ENCODE results near the gene IGFN1. TPM values are rescaled to one million over a fixed set of nuclear protein-coding genes. Genes with fewer than 3 reads are reported as not detected.

The IGFN1 gene
- total RNA-seq, 2 experiments from 2014 or later = not detected

DNA sequence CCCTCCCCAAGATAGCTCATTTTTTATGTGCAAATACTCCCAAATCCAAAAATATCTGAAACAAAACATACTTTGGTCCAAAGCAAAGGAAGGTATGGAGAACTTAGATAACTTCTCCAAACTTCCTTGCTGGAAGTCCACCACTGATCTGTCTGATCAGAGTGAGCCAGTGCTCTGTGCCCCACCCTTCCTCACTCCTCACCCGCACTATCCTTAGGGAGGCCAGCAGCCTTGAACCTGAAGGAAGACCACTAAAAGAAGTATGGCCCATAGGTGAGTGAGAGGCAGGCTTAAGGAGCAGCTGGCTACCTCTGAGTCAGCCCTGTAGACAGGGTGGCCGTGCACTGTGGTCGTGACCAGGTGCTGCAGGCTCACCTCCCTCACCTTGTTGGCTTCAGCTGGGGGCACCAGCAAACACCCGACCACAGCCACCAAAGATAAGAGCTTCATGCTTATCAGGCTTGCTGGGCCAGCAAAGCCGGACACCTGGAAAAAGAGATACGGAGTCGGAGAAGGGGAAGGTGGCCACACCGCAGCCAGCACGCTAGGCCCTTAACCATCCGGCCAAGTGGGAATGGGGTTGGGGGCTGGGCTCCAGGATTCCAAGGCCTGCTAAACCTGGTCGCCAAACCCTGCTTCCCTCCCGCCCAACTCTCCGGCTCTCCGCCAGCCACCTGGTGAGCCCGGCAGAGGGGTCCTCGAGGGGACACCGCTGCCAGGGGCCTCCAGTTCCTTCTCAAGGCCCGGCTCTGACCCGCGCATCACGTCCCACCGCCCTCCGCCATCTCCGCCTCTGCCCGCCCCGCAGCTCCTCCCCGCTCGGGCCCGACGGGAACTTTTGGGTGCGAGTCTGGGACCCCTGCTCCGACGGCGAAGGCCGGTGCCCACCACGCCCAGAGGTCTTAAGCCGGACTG lies 36.9 kb upstream of the IGFN1 start:
- Histone ChIP-seq H3K9me3 (ENCODE audit: control insufficient read depth in 1 of 2, insufficient read depth in 1 of 2, low read length in 2 of 2) (no peaks in the 10 kb centered on the region), H3K4me3 (ENCODE audit: low read length) (peak overlapping the region; percentile 84), H3K36me3 (ENCODE audit: insufficient read depth, low read length) (peaks cover 8% of the 10 kb centered on the region), H3K4me1 (ENCODE audit: insufficient read depth, low read length) (peaks cover 18% of the 10 kb centered on the region), H3K27ac (ENCODE audit: low read depth in 1 of 2, low read length in 2 of 2) (no peak overlapping the region), H3K27me3 (ENCODE audit: control insufficient read depth in 1 of 2, insufficient read depth in 2 of 2, low read length in 2 of 2) (no peaks in the 10 kb centered on the region)
- Mint-ChIP-seq H3K9me3 (no peaks in the 10 kb centered on the region), H3K36me3 (ENCODE audit: low read depth) (peaks cover 35% of the 10 kb centered on the region), H3K27ac (peak overlapping the region; percentile 76), H3K4me3 (peak overlapping the region; percentile 91), H3K4me1 (ENCODE audit: low read depth) (peaks cover 36% of the 10 kb centered on the region), H3K27me3 (peaks cover 10% of the 10 kb centered on the region)
- ChIA-PET POLR2A (interaction anchor here (0.8 to 2.0 kb wide), 8 partner anchors 16 to 483 kb away, joined by 3 to 12 read pairs (median 4); partner anchors contain the start of genes DDX59 and KIF21B), CTCF (interaction anchor here (1.0 to 2.0 kb wide), 3 partner anchors 17 to 39 kb away, joined by 4 to 6 read pairs (median 4); no protein-coding TSS in a partner anchor)
- intact Hi-C loops (cut with DNase I, micrococcal nuclease) = loop anchor here in 1 of 2 experiments (5.0 to 10.0 kb wide), 7 partner anchors 69 to 991 kb away; partner anchors contain the start of genes ARL8A, CSRP1 and ZNF281
- DNase-seq (no peak), ATAC-seq (ENCODE audit: poor library complexity) (peak; percentile 73)
- TF ChIP-seq, protein P1, sequence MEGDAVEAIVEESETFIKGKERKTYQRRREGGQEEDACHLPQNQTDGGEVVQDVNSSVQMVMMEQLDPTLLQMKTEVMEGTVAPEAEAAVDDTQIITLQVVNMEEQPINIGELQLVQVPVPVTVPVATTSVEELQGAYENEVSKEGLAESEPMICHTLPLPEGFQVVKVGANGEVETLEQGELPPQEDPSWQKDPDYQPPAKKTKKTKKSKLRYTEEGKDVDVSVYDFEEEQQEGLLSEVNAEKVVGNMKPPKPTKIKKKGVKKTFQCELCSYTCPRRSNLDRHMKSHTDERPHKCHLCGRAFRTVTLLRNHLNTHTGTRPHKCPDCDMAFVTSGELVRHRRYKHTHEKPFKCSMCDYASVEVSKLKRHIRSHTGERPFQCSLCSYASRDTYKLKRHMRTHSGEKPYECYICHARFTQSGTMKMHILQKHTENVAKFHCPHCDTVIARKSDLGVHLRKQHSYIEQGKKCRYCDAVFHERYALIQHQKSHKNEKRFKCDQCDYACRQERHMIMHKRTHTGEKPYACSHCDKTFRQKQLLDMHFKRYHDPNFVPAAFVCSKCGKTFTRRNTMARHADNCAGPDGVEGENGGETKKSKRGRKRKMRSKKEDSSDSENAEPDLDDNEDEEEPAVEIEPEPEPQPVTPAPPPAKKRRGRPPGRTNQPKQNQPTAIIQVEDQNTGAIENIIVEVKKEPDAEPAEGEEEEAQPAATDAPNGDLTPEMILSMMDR (IDR thresholded peaks at IDR 0.05) = no peak

DNA sequence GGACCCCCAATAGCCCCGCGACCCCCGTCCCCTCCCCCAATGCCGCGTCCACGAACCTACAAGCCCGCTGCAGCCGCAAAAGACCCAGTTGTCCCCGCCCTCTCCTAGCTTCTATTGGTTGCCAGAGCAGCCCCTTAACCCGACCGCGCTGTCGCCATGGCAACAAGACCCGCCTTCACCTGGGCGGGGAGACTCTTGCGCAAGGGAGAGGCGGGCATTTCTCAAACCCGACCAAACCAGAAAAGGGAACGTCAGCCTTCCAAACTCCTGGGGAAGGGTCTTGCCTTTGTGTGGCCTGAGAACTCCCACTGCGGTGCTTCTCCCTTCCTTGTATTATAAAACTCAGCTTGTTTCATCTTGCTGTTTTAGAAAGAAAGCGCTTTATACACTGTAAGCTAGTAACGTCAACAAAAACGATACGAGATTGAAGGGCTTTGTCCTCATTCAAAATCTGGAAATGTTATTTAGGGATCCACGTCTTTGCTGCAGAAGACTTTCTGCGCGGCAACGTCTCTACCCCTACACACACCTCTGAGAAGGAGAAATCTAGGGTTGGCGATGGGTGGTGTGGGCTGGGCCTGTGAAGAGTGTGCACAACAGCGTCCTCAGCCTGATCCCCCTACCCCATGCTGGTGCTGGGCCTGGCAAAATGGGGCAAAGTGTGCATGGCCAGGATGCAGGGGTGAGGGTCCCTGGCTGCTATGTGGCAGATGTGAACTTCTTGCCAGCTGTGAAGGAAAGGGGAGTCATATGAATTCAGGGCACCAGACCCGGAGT lies 36.0 kb upstream of the IGFN1 start, which contains the start of gene TMEM9:
Gene TMEM9, minus strand, starts transcription at position 86 of the 777 bp plus-strand sequence. CDS start 551 bp downstream, outside the sequence.
- peak within 1 kb of the TSS; percentile 84 for H3K4me3 ChIP-seq (ENCODE audit: low read length)
- no peaks in the 10 kb centered on the region for H3K9me3 ChIP-seq (ENCODE audit: control insufficient read depth in 1 of 2, insufficient read depth in 1 of 2, low read length in 2 of 2)
- Mint-ChIP-seq H3K4me1 (ENCODE audit: low read depth) (peaks cover 32% of the 10 kb centered on the region), H3K36me3 (ENCODE audit: low read depth) (peaks cover 26% of the 10 kb centered on the region), H3K9me3 (no peaks in the 10 kb centered on the region), H3K27me3 (peaks cover 10% of the 10 kb centered on the region), H3K27ac (peak within 1 kb of the TSS; percentile 76), H3K4me3 (peak within 1 kb of the TSS; percentile 91)
- TF ChIP-seq, protein P1 (IDR thresholded peaks at IDR 0.05) = no peak
- no peaks in the 10 kb centered on the region for H3K27me3 ChIP-seq (ENCODE audit: control insufficient read depth in 1 of 2, insufficient read depth in 2 of 2, low read length in 2 of 2)
- peak within 1 kb of the TSS in 1 of 2 donors; percentile 47 for H3K27ac ChIP-seq (ENCODE audit: low read depth in 1 of 2, low read length in 2 of 2)
- H3K4me1 ChIP-seq (ENCODE audit: insufficient read depth, low read length) = peaks cover 18% of the 10 kb centered on the region
- intact Hi-C loops (cut with DNase I, micrococcal nuclease) = loop anchor here in 1 of 2 experiments (5.0 to 10.0 kb wide), 8 partner anchors 68 to 990 kb away; partner anchors contain the start of genes ARL8A, CSRP1, KIF21B and ZNF281
- DNase-seq (peak; percentile 97 to 100 (median 99)), ATAC-seq (ENCODE audit: poor library complexity) (peak; percentile 97)
- ChIA-PET POLR2A (interaction anchor here (0.8 to 1.7 kb wide), 6 partner anchors 16 to 484 kb away, joined by 3 to 12 read pairs (median 4); partner anchors contain the start of genes DDX59 and KIF21B), CTCF (interaction anchor here (1.0 to 2.0 kb wide), 4 partner anchors 14 to 40 kb away, joined by 3 to 6 read pairs (median 4); no protein-coding TSS in a partner anchor)
- H3K36me3 ChIP-seq (ENCODE audit: insufficient read depth, low read length) = peaks cover 8% of the 10 kb centered on the region

DNA sequence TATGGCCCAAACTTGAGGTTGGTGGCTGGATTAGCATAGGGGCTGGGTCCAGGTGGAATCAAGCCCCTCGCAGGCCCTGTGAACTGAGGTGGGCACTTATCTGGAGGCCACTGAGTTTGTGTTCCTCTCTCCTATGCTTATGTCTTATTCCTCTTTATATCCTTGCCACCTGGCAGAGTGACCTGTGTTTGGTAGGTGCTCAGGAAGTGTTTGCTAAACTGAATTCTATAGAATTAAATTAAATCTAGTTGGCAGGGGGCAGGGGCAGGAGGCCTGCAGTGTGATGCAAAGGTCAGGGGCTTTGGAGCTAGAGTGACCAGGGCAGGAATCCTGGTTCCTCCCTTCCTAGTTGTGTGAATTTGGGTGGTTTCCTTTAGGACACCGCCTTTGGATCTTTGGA lies 35.3 kb upstream of the IGFN1 start:
- CTCF ChIA-PET = interaction anchor here (1.1 to 1.8 kb wide), 2 partner anchors 13 to 36 kb away, joined by 3 to 4 read pairs; no protein-coding TSS in a partner anchor
- Mint-ChIP-seq H3K27me3 (peaks cover 14% of the 10 kb centered on the region), H3K4me1 (ENCODE audit: low read depth) (peaks cover 31% of the 10 kb centered on the region), H3K4me3 (peak overlapping the region; percentile 49), H3K36me3 (ENCODE audit: low read depth) (peaks cover 18% of the 10 kb centered on the region), H3K9me3 (no peaks in the 10 kb centered on the region), H3K27ac (no peak overlapping the region)
- H3K27me3 ChIP-seq (ENCODE audit: control insufficient read depth in 1 of 2, insufficient read depth in 2 of 2, low read length in 2 of 2) = no peaks in the 10 kb centered on the region
- H3K4me1 ChIP-seq (ENCODE audit: insufficient read depth, low read length) = peaks cover 15% of the 10 kb centered on the region
- H3K27ac ChIP-seq (ENCODE audit: low read depth in 1 of 2, low read length in 2 of 2) = no peak overlapping the region
- intact Hi-C loops (cut with DNase I, micrococcal nuclease) = loop anchor here in 1 of 2 experiments (5.0 to 10.0 kb wide), 6 partner anchors 133 to 989 kb away; partner anchors contain the start of genes ARL8A, CSRP1, KIF21B and ZNF281
- no peak for ATAC-seq (ENCODE audit: poor library complexity)
- no peak overlapping the region for H3K4me3 ChIP-seq (ENCODE audit: low read length)
- H3K36me3 ChIP-seq (ENCODE audit: insufficient read depth, low read length) = peaks cover 7% of the 10 kb centered on the region
- no peak for DNase-seq
- no peaks in the 10 kb centered on the region for H3K9me3 ChIP-seq (ENCODE audit: control insufficient read depth in 1 of 2, insufficient read depth in 1 of 2, low read length in 2 of 2)
- POLR2A ChIA-PET = no interaction called here
- TF ChIP-seq, protein P1 (IDR thresholded peaks at IDR 0.05) = no peak

Data from CD4-positive, alpha-beta T cell (primary cell).